Keratinocyte (primary cell): ENCODE results near the gene WDR41. TPM values are rescaled to one million over a fixed set of nuclear protein-coding genes. Genes with fewer than 3 reads are reported as not detected.

Experiments
- DNase-seq: peaks from one replicate; pipeline ENCODE4 v3.0.0-alpha.2; 2011; ENCODE audit warnings: low read depth, missing footprints, low spot score
- FAIRE-seq: peaks from 2 replicates; lab custom pipeline; 2011; peaks lifted over from hg19 to GRCh38; lab: Jason Lieb, UNC
- H2AFZ ChIP-seq: 2 replicates; pipeline ENCODE4 v1.6.0; 2012; ENCODE audit warnings: low read length, control low read depth, inconsistent platforms; ENCODE audit not compliant: control insufficient read depth
- H3K27ac ChIP-seq: 2 replicates; pipeline ENCODE4 v1.5.1; 2011; ENCODE audit warnings: low read length; ENCODE audit not compliant: control insufficient read depth, insufficient read depth
- H3K27me3 ChIP-seq: 3 replicates; pipeline ENCODE4 v1.6.0; 2011; ENCODE audit warnings: low read length; ENCODE audit not compliant: control insufficient read depth, insufficient read depth; ENCODE audit errors: extremely low read depth
- H3K36me3 ChIP-seq, 2 experiments: 2 replicates in 1 of 2; 3 replicates in 1 of 2; pipeline ENCODE4 v1.5.1; 2011; ENCODE audit warnings: low read length in 2 of 2, mild to moderate bottlenecking in 1 of 2; ENCODE audit not compliant: control insufficient read depth in 2 of 2, insufficient read depth in 2 of 2; ENCODE audit errors: extremely low read depth in 1 of 2
- H3K4me1 ChIP-seq: 3 replicates; pipeline ENCODE4 v1.5.1; 2011; ENCODE audit warnings: low read length; ENCODE audit not compliant: control insufficient read depth, insufficient read depth; ENCODE audit errors: extremely low read depth
- H3K4me2 ChIP-seq: 3 replicates; pipeline ENCODE4 v1.6.0; 2011; ENCODE audit warnings: low read depth, low read length; ENCODE audit not compliant: control insufficient read depth, insufficient read depth; ENCODE audit errors: extremely low read depth
- H3K4me3 ChIP-seq, 3 experiments: fragments of 200-600 bp in 1 of 3; sonication (generic) in 1 of 3; 2 replicates in 2 of 3; 3 replicates in 1 of 3; pipeline ENCODE4 v1.5.1; 2011 to 2016; ENCODE audit warnings: low read length in 3 of 3, mild to moderate bottlenecking in 3 of 3, control low read depth in 2 of 3, inconsistent platforms in 1 of 3, low read depth in 1 of 3, mixed read lengths in 1 of 3, mixed run types in 1 of 3, moderate library complexity in 1 of 3; ENCODE audit not compliant: control insufficient read depth in 2 of 3, insufficient read depth in 2 of 3; ENCODE audit errors: extremely low read depth in 1 of 3
- H3K79me2 ChIP-seq: 2 replicates; pipeline ENCODE4 v1.6.0; 2012; ENCODE audit warnings: low read length; ENCODE audit not compliant: control insufficient read depth, insufficient read depth
- H3K9ac ChIP-seq: 3 replicates; pipeline ENCODE4 v1.6.0; 2011; ENCODE audit warnings: low read length; ENCODE audit not compliant: control insufficient read depth, insufficient read depth; ENCODE audit errors: extremely low read depth
- H3K9me1 ChIP-seq: 3 replicates; pipeline ENCODE4 v1.6.0; 2011; ENCODE audit warnings: low read length; ENCODE audit not compliant: control insufficient read depth, insufficient read depth; ENCODE audit errors: extremely low read depth
- H3K9me3 ChIP-seq: 2 replicates; pipeline ENCODE4 v1.5.1; 2012; ENCODE audit warnings: low read depth, low read length; ENCODE audit not compliant: control insufficient read depth
- H4K20me1 ChIP-seq: 3 replicates; pipeline ENCODE4 v1.6.0; 2011; ENCODE audit warnings: low read length; ENCODE audit not compliant: control insufficient read depth, insufficient read depth; ENCODE audit errors: extremely low read depth
- EZH2 ChIP-seq: IDR thresholded peaks from one replicate; pipeline ENCODE4 v1.6.1; 2012; ENCODE audit warnings: inconsistent platforms, mild to moderate bottlenecking, low read length, moderate library complexity
- dilution Hi-C: fragments of 300-500 bp; cut with MboI; formaldehyde crosslinking; loops from one replicate; pipeline ENCODE4 v1.7.0; 2020; ENCODE audit warnings: low sequenced_read_pairs; ENCODE audit not compliant: extremely low pct_ligation_motif_present
- polyA minus RNA-seq, 3 experiments: library from RNA; depleted of rRNA, polyadenylated mRNA; stranded (reverse); fragments of >200 nt; gene quantifications; 1 replicate in 1 of 3; 2 replicates in 1 of 3; 3 replicates in 1 of 3; pipeline ENCODE4 v1.2.3, GENCODE V29; 2011
- polyA plus RNA-seq, 5 experiments: library from polyadenylated mRNA; depleted of rRNA in 3 of 5; stranded (reverse) in 3 of 5; stranded (forward) in 1 of 5; unstranded in 1 of 5; fragments of >200 nt; gene quantifications; 1 replicate in 1 of 5; 2 replicates in 3 of 5; 3 replicates in 1 of 5; pipeline versions ENCODE4 v1.2.1 to v1.2.3, GENCODE V29; 2011 to 2012; ENCODE audit warnings: missing spikeins in 2 of 5, low read depth in 1 of 5, low replicate concordance in 1 of 5
- TF ChIP-seq, protein P1 (sequence below), 3 experiments: IDR thresholded peaks in 1 of 3; conservative IDR thresholded peaks in 1 of 3; optimal IDR thresholded peaks in 1 of 3; 2 replicates in 2 of 3; 3 replicates in 1 of 3; pipeline versions ENCODE3 to v1.5.1; 2011; ENCODE audit warnings: low read length in 3 of 3, mild to moderate bottlenecking in 3 of 3, moderate library complexity in 2 of 3, control low read depth in 1 of 3, inconsistent platforms in 1 of 3; ENCODE audit not compliant: insufficient read depth in 2 of 3; ENCODE audit errors: extremely low read depth in 1 of 3

Gene WDR41, protein sequence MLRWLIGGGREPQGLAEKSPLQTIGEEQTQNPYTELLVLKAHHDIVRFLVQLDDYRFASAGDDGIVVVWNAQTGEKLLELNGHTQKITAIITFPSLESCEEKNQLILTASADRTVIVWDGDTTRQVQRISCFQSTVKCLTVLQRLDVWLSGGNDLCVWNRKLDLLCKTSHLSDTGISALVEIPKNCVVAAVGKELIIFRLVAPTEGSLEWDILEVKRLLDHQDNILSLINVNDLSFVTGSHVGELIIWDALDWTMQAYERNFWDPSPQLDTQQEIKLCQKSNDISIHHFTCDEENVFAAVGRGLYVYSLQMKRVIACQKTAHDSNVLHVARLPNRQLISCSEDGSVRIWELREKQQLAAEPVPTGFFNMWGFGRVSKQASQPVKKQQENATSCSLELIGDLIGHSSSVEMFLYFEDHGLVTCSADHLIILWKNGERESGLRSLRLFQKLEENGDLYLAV
- polyA plus RNA-seq (48.3 to 60.7 TPM (median 55.8 TPM) in 3 replicates), polyA minus RNA-seq (28.9 to 64.7 TPM (median 48.2 TPM) in 3 replicates)
- polyA plus RNA-seq (2011; ENCODE audit: low read depth), result 14.3 TPM
- 49.2 and 79.7 TPM in 2 replicates for polyA plus RNA-seq (2011; cell fraction: cytosol; rRNA removed)
- 45.0 and 56.7 TPM in 2 replicates for polyA plus RNA-seq (2011; cell fraction: nucleus; rRNA removed)
- polyA plus RNA-seq (2012; ENCODE audit: low replicate concordance), result 43.3 and 48.3 TPM in 2 replicates
- 36.6 TPM for polyA minus RNA-seq (2011; cell fraction: cytosol; rRNA and poly(A)+ RNA removed)
- polyA minus RNA-seq (2011; cell fraction: nucleus; rRNA and poly(A)+ RNA removed), result 24.8 and 55.7 TPM in 2 replicates

DNA sequence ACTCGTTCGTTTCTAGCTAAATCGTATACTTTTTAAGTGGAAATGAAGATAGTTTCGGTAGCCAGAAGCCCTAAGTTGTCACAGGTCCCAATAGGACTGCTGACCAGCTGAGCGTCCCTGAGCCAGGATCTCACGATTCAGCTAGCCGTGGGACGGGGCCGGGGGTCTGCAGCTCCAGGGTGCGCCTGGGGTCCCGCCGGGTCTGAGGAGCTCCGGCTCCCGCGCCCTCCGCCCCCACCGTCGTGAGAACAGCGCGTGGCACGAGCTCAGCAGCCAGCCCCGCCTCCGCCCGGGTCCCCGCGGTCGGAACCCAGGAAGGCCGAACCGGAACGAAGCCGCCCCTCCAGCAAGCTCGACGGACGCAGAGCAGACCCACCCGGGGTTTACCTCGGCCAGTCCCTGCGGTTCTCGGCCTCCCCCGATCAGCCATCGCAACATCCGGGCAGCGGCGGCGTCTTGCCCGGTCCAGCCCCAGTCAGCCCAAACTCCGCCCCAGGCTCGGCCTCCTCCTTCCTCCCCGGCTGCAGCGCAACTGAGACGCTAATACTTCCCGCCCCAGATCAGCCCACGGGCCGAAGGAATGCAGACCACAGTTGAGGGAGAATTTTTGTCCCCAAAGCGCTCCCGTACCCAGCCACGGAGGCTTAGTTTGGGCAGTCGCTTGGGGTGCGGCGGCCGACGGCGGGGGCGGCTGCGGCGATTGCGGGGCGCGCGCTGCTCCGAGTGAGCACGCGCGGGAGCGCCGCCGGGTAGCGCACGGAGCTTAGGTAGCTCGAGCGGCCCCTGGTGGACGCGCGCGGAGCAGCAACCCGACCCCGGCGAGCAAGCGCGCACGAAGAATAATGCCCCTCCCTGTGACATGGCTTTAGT lies at the start of gene WDR41:
TSS of gene WDR41 (minus strand) at position 534 of the 870 bp plus-strand sequence. CDS start at position 438, 96 bp downstream.
- H3K27me3 ChIP-seq, result no peaks in the 10 kb centered on the region
- no peaks in the 10 kb centered on the region for H3K9me3 ChIP-seq
- H3K79me2 ChIP-seq, result peaks cover 13% of the 10 kb centered on the region
- no peaks in the 10 kb centered on the region for H3K9me1 ChIP-seq
- DNase-seq (peak; percentile 26), FAIRE-seq (peak; percentile 29)
- dilution Hi-C loops, result no loop called here
- no peaks in the 10 kb centered on the region for H4K20me1 ChIP-seq
- H3K9ac ChIP-seq, result peak within 1 kb of the TSS; percentile 97
- H3K4me2 ChIP-seq, result peak within 1 kb of the TSS; percentile 82
- H3K4me3 ChIP-seq, result peak within 1 kb of the TSS; percentile 92 to 96 (median 95)
- TF ChIP-seq, protein P1, sequence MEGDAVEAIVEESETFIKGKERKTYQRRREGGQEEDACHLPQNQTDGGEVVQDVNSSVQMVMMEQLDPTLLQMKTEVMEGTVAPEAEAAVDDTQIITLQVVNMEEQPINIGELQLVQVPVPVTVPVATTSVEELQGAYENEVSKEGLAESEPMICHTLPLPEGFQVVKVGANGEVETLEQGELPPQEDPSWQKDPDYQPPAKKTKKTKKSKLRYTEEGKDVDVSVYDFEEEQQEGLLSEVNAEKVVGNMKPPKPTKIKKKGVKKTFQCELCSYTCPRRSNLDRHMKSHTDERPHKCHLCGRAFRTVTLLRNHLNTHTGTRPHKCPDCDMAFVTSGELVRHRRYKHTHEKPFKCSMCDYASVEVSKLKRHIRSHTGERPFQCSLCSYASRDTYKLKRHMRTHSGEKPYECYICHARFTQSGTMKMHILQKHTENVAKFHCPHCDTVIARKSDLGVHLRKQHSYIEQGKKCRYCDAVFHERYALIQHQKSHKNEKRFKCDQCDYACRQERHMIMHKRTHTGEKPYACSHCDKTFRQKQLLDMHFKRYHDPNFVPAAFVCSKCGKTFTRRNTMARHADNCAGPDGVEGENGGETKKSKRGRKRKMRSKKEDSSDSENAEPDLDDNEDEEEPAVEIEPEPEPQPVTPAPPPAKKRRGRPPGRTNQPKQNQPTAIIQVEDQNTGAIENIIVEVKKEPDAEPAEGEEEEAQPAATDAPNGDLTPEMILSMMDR (optimal IDR thresholded peaks at IDR 0.05 in 1 of 3, IDR thresholded peaks at IDR 0.05 in 1 of 3, conservative IDR thresholded peaks at IDR 0.05 in 1 of 3; ENCODE audit: extremely low read depth in 1 of 3, insufficient read depth in 2 of 3, low read length in 3 of 3), result peak; percentile 78 to 92 (median 90)
- no peak for TF ChIP-seq EZH2
- H3K36me3 ChIP-seq, result peaks cover 0 to 7% of the 10 kb centered on the region in 2 experiments
- peak within 1 kb of the TSS; percentile 94 for H3K27ac ChIP-seq
- H3K4me1 ChIP-seq, result peaks cover 14% of the 10 kb centered on the region
- H2AFZ ChIP-seq, result peak within 1 kb of the TSS; percentile 95

DNA sequence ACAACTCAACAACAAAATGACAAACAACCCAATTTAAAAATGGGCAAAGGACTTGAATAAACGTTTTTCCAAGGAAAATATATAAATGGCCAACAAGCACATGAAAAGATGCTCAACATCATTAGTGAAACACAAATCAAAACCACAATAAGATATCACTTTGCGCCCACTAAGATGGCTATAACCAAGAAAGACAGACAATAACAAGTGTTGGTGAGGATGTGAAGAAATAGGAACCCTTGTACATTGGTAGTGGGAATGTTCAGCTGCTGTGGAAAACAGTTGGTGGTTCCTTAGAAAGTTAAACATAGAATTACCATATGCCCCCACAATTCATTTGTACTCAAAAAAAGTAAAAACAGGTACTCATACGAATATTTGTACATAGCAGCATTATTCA lies 39.2 kb upstream of the WDR41 start:
- dilution Hi-C loops, result no loop called here
- FAIRE-seq, result no peak
- peaks cover 3% of the 10 kb centered on the region for H3K27me3 ChIP-seq

More for the DNA sequence above, 39.2 kb upstream of the WDR41 start:
- Histone ChIP-seq H3K4me3 (no peak overlapping the region), H3K9ac (no peak overlapping the region), H3K4me1 (no peaks in the 10 kb centered on the region), H2AFZ (no peak overlapping the region), H3K27ac (no peak overlapping the region), H3K9me3 (no peaks in the 10 kb centered on the region), H4K20me1 (no peaks in the 10 kb centered on the region), H3K36me3 (no peaks in the 10 kb centered on the region), H3K79me2 (no peaks in the 10 kb centered on the region), H3K4me2 (no peak overlapping the region), H3K9me1 (no peaks in the 10 kb centered on the region)
- DNase-seq, result no peak
- TF ChIP-seq, protein P1 (optimal IDR thresholded peaks at IDR 0.05 in 1 of 3, IDR thresholded peaks at IDR 0.05 in 1 of 3, conservative IDR thresholded peaks at IDR 0.05 in 1 of 3; ENCODE audit: extremely low read depth in 1 of 3, insufficient read depth in 2 of 3, low read length in 3 of 3), result no peak
- no peak for TF ChIP-seq EZH2
